HT1080 (cell line): Measurements from ENCODE around the gene UBQLN3. TPM values are rescaled to one million over a fixed set of nuclear protein-coding genes. Genes with fewer than 3 reads are reported as not detected.

ENCODE experiments used
- DNase-seq: peaks from one replicate; pipeline ENCODE4 v3.0.0-alpha.2; 2015; ENCODE audit warnings: low read depth
- polyA plus RNA-seq, 2 experiments: library from polyadenylated mRNA; depleted of rRNA; stranded (reverse); fragments of >200 nt; gene quantifications; 2 replicates each; pipeline ENCODE4 v1.2.3, GENCODE V29; 2015
- total RNA-seq: library from RNA; depleted of rRNA; stranded (reverse); fragments of >200 nt; shearing (Covaris generic); gene quantifications from 2 replicates; pipeline ENCODE4 v1.2.3, GENCODE V29; 2014; rRNA removed

UBQLN3 gene
- not detected in 2 replicates for total RNA-seq
- polyA plus RNA-seq (2015; cell fraction: cytosol; rRNA removed), result not detected in 2 replicates
- not detected in 2 replicates for polyA plus RNA-seq (2015; cell fraction: nucleus; rRNA removed)

GRCh38 chr11:5509803-5510202, at the start of gene UBQLN3:
TSS of gene UBQLN3 (minus strand) at chr11:5509957. CDS start at chr11:5509558, 399 bp downstream.
- no peak for DNase-seq

- no peak for DNase-seq
Observed at GRCh38 chr11:5557751-5558150, 48.0 kb upstream of the UBQLN3 start.

- no peak for DNase-seq
Observed at GRCh38 chr11:5556596-5557188, 46.9 kb upstream of the UBQLN3 start.

- peak; percentile 26 for DNase-seq
Observed at GRCh38 chr11:5553343-5553742, 43.6 kb upstream of the UBQLN3 start.

GRCh38 chr11:5550440-5551095, 40.8 kb upstream of the UBQLN3 start:
- DNase-seq, result peak; percentile 97

- DNase-seq, result no peak
Observed at GRCh38 chr11:5548440-5548839, 38.7 kb upstream of the UBQLN3 start, which contains the start of gene OR52H1. TSS of gene OR52H1 (minus strand) at chr11:5548540. CDS start at chr11:5545505, 3,035 bp downstream.

GRCh38 chr11:5547982-5548381, 38.2 kb upstream of the UBQLN3 start:
- no peak for DNase-seq

- no peak for DNase-seq
Observed at GRCh38 chr11:5546457-5546856, 36.7 kb upstream of the UBQLN3 start.

- no peak for DNase-seq
Observed at GRCh38 chr11:5541427-5541826, 31.7 kb upstream of the UBQLN3 start.

GRCh38 chr11:5536482-5536881, 26.7 kb upstream of the UBQLN3 start:
- no peak for DNase-seq

GRCh38 chr11:5534046-5534445, 24.3 kb upstream of the UBQLN3 start:
- no peak for DNase-seq

GRCh38 chr11:5531053-5531831, 21.5 kb upstream of the UBQLN3 start:
- no peak for DNase-seq

- DNase-seq, result no peak
Observed at GRCh38 chr11:5528495-5528894, 18.7 kb upstream of the UBQLN3 start.

- no peak for DNase-seq
Observed at GRCh38 chr11:5527716-5528115, 18.0 kb upstream of the UBQLN3 start.

GRCh38 chr11:5524756-5525155, 15.0 kb upstream of the UBQLN3 start:
- no peak for DNase-seq

GRCh38 chr11:5522308-5522707, 12.6 kb upstream of the UBQLN3 start:
- DNase-seq, result peak; percentile 87

GRCh38 chr11:5521540-5521939, 11.8 kb upstream of the UBQLN3 start:
- DNase-seq, result peak; percentile 48

- no peak for DNase-seq
Observed at GRCh38 chr11:5516599-5516998, 6.8 kb upstream of the UBQLN3 start, which contains the start of gene UBQLNL. TSS of gene UBQLNL (minus strand) at chr11:5516699. CDS start at chr11:5516441, 258 bp downstream.

- no peak for DNase-seq
Observed at GRCh38 chr11:5514841-5515240, 5.1 kb upstream of the UBQLN3 start.

GRCh38 chr11:5508605-5509004, 1.2 kb downstream of the UBQLN3 start:
- no peak for DNase-seq

- DNase-seq, result no peak
Observed at GRCh38 chr11:5507933-5508305, 1.8 kb downstream of the UBQLN3 start.
